Spleen (tissue), 7 donors: ENCODE results near the gene POU2F1.

Source experiments
- CTCF ChIP-seq, 11 experiments: fragments of 200-600 bp in 7 of 11; fragments of 450-650 bp in 4 of 11; sonication (generic) in 4 of 11; IDR thresholded peaks in 8 of 11; conservative IDR thresholded peaks in 3 of 11; 1 replicate in 7 of 11; 2 replicates in 4 of 11; pipeline versions ENCODE4 v1.4.0 to v1.8.0; 2016 to 2021; ENCODE audit warnings: antibody characterized with exemption in 11 of 11, inconsistent platforms in 4 of 11, mild to moderate bottlenecking in 1 of 11
- POLR2AphosphoS5 ChIP-seq, 3 donors: sonication (generic); formaldehyde crosslinking; IDR thresholded peaks; one replicate each; pipeline ENCODE4 v1.5.1; 2017; ENCODE audit warnings: antibody characterized with exemption in 3 of 3
- donor health status: DM: no; HTN: no; CAD: no; lungs with moderate emphysema.
- donor health status: DM: no; HTN: no; CAD: no.
- donor health status: DM: no; HTN: no; CAD: no.

GRCh38 chr1:167312871-167313270 lies 92.2 kb downstream of the POU2F1 start:
- TF ChIP-seq CTCF (IDR thresholded peaks at IDR 0.05 in 8 of 11, conservative IDR thresholded peaks at IDR 0.05 in 3 of 11) (no peak), POLR2AphosphoS5 (IDR thresholded peaks at IDR 0.05) (no peak)
